Activated gamma-delta T cell (primary cell): ENCODE data around the gene IRX1.

ENCODE experiments used
- DNase-seq: peaks from one replicate; lab custom pipeline; 2025; lab: John Stamatoyannopoulos, UW

The IRX1 gene

GRCh38 chr5:3600106-3601060 lies 4.8 kb downstream of the IRX1 start:
- DNase-seq, result no peak

GRCh38 chr5:3601061-3601710 lies 5.6 kb downstream of the IRX1 start:
- DNase-seq, result no peak

- DNase-seq, result no peak
Observed at GRCh38 chr5:3601911-3602782, 6.5 kb downstream of the IRX1 start.

- no peak for DNase-seq
Observed at GRCh38 chr5:3602785-3603502, 7.3 kb downstream of the IRX1 start.

GRCh38 chr5:3604501-3604900 lies 8.9 kb downstream of the IRX1 start:
- DNase-seq, result no peak

- DNase-seq, result no peak
Observed at GRCh38 chr5:3605298-3606010, 9.8 kb downstream of the IRX1 start.

- no peak for DNase-seq
Observed at GRCh38 chr5:3606121-3606831, 10.6 kb downstream of the IRX1 start.

- no peak for DNase-seq
Observed at GRCh38 chr5:3607541-3608181, 12.0 kb downstream of the IRX1 start.

GRCh38 chr5:3609120-3609681 lies 13.6 kb downstream of the IRX1 start:
- DNase-seq, result no peak

GRCh38 chr5:3612591-3613042 lies 17.0 kb downstream of the IRX1 start:
- DNase-seq, result no peak

GRCh38 chr5:3613726-3614125 lies 18.1 kb downstream of the IRX1 start:
- no peak for DNase-seq

GRCh38 chr5:3615217-3615616 lies 19.6 kb downstream of the IRX1 start:
- DNase-seq, result no peak

GRCh38 chr5:3615829-3616228 lies 20.2 kb downstream of the IRX1 start:
- no peak for DNase-seq

GRCh38 chr5:3619579-3619978 lies 23.9 kb downstream of the IRX1 start:
- DNase-seq, result no peak

- no peak for DNase-seq
Observed at GRCh38 chr5:3622961-3623360, 27.3 kb downstream of the IRX1 start.

GRCh38 chr5:3625626-3626025 lies 30.0 kb downstream of the IRX1 start:
- no peak for DNase-seq

- no peak for DNase-seq
Observed at GRCh38 chr5:3634061-3634460, 38.4 kb downstream of the IRX1 start.

GRCh38 chr5:3639175-3639574 lies 43.5 kb downstream of the IRX1 start:
- no peak for DNase-seq

GRCh38 chr5:3642231-3642630 lies 46.6 kb downstream of the IRX1 start:
- no peak for DNase-seq
